Aorta (tissue), 5 donors: ENCODE data around the gene HEATR5A. TPM values are rescaled to one million over a fixed set of nuclear protein-coding genes. Genes with fewer than 3 reads are reported as not detected.
A peak's percentile ranks its signal among the peaks of the same experiment; 100 is the strongest.
"Not testable (repeated sequence)": the region's sequence is repeated elsewhere in the genome, so short reads cannot be mapped to it uniquely, and the experiment has no call there.

Source experiments
- ATAC-seq: fragments of 200-7000 bp; cut with Tn5 transposase; one replicate; pipeline ENCODE4 v1.9.1; 2022; ENCODE audit warnings: moderate library complexity; ENCODE audit not compliant: low FRiP score
- DNase-seq, 2 donors: peaks; one replicate each; pipeline ENCODE4 v3.0.0-alpha.2; 2020
- H3K27ac ChIP-seq, 2 donors: one replicate each; pipeline ENCODE4 v1.5.1; 2013; ENCODE audit warnings: low read length in 2 of 2, mild to moderate bottlenecking in 2 of 2, moderate library complexity in 2 of 2, control low read depth in 1 of 2, inconsistent platforms in 1 of 2, low read depth in 1 of 2
- H3K27me3 ChIP-seq, 2 donors: one replicate each; pipeline ENCODE4 v1.6.1; 2013; ENCODE audit warnings: control low read depth in 1 of 2, low read length in 1 of 2, mild to moderate bottlenecking in 1 of 2, moderate library complexity in 1 of 2; ENCODE audit not compliant: insufficient read depth in 2 of 2, control insufficient read depth in 1 of 2
- H3K36me3 ChIP-seq, 2 donors: one replicate each; pipeline ENCODE4 v1.6.1; 2013; ENCODE audit warnings: control low read depth in 1 of 2, low read length in 1 of 2, mild to moderate bottlenecking in 1 of 2; ENCODE audit not compliant: insufficient read depth in 2 of 2, control insufficient read depth in 1 of 2
- H3K4me1 ChIP-seq, 2 donors: one replicate each; pipeline ENCODE4 v1.6.1; 2013; ENCODE audit warnings: low read length in 2 of 2, control low read depth in 1 of 2, mild to moderate bottlenecking in 1 of 2, moderate library complexity in 1 of 2; ENCODE audit not compliant: insufficient read depth in 2 of 2, control insufficient read depth in 1 of 2
- H3K4me3 ChIP-seq, 2 donors: one replicate each; pipeline ENCODE4 v1.5.1; 2013; ENCODE audit warnings: low read length in 2 of 2, control low read depth in 1 of 2, mild to moderate bottlenecking in 1 of 2
- H3K9me3 ChIP-seq: one replicate; pipeline ENCODE4 v1.6.1; 2013; ENCODE audit warnings: mild to moderate bottlenecking, low read length; ENCODE audit not compliant: control insufficient read depth
- whole genome bisulfite sequencing, 2 donors: extraction: QIAGEN DNeasy Blood & Tissue Kit; methylation state at CpG; one replicate each; pipeline ENCODE4 v1.1.7; 2013; 5-methylcytosine and 5-hydroxymethylcytosine counted together
- intact Hi-C, 2 donors: fragments of 100-400 bp; cut with DNase I; formaldehyde crosslinking; loops; one replicate each; pipeline versions ENCODE4 v1.14.2 to v1.15.0; 2022
- long read RNA-seq, 2 donors: library from polyadenylated mRNA; unstranded; transcript quantifications; one replicate each; pipeline ENCODE4 v2.0.0, GENCODE V29; 2020 to 2021
- polyA plus RNA-seq, 2 donors: library from polyadenylated mRNA; stranded (reverse); fragments of 200-250 nt; gene quantifications; one replicate each; pipeline ENCODE4 v1.2.3, GENCODE V29; 2013
- total RNA-seq, 2 donors: library from RNA; stranded (reverse); fragmentation: NEBNext Ultra II Directional; extraction: Animal tissue kit (Norgen Biotek cat#: 25700); gene quantifications; one replicate each; pipeline ENCODE4 v1.2.1, GENCODE V29; 2021
- donor health status: healthy with polysubstance abuse.
- donor health status: Bipolar disorder and iron deficiency.
- donor health status: DM: no; HTN: no; CAD: no.
- donor health status: DM: no; HTN: no; CAD: no.
- donor health status: DM: yes; HTN: yes; CAD: no.

Gene HEATR5A
- total RNA-seq = 10 to 100 TPM; 41.3 to 53.0 TPM
- polyA plus RNA-seq = 1 to 10 TPM; 7.5 to 9.3 TPM
- long read RNA-seq, donor 1, partial matches to known transcripts = 17 of 24 reads
- long read RNA-seq, donor 1, other reads (novel, unspliced or antisense) = 6 of 24 reads
- long read RNA-seq, donor 2, full-length matches to known transcripts = 2 of 19 reads
- long read RNA-seq, donor 2, partial matches to known transcripts = 12 of 19 reads
- long read RNA-seq, donor 2, other reads (novel, unspliced or antisense) = 5 of 19 reads

DNA sequence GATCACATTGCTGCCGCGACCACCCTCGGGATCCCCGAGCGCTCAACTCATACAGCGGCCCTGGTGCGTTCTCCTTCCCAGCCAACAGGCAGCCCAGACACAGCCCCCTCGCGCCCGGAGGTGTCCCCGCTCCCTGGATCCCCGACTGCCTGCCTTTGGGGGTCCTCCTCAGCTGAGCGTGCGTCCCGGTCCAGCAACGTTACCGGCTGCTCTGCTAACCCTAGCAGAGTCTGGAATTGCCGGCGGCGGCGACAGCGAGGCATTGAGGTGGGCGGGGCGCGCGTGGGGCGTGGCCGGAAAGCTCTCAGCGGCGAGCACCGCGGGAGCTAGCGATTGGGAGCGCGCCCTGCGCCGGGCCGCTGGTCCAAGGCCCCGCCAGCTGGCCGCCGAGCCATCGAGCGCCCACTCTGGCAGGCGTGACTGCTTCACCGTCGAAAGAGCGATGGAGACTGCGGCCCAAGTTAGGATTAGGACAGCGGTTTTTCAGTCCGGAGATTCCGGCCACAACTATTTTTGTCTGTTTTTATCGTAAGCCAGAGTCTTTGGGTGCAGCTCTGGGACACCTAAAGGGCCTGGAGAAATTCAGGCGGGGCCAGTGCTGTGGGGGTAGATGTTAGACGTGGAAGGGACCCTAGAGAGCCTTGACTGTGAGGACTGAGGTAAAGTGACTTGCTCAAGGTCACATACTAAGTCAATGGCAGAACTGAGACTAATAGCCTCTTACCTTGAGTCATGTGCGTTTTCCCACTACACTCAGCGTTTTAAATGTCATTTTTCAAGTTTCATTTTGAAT is at the start of gene HEATR5A:
Gene HEATR5A, minus strand, starts transcription at position 232 of the 793 bp plus-strand sequence. CDS start 17,575 bp downstream, outside the sequence.
- Histone ChIP-seq H3K27ac (peak within 1 kb of the TSS; percentile 19 to 66), H3K4me1 (no peaks in the 10 kb centered on the region), H3K4me3 (peak within 1 kb of the TSS; percentile 82 to 91), H3K36me3 (no peaks in the 10 kb centered on the region), H3K27me3 (no peaks in the 10 kb centered on the region), H3K9me3 (no peaks in the 10 kb centered on the region)
- 2% methylated on average over 51 to 56 of the region's 56 CpGs for WGBS, 2 donors
- peak; percentile 97 to 99 for DNase-seq
- intact Hi-C loops = no loop called here
- ATAC-seq = peak; percentile 99

GRCh38 chr14:31466554-31466953 is 46.2 kb upstream of the HEATR5A start:
- DNase-seq = no peak
- Histone ChIP-seq H3K36me3 (no peaks in the 10 kb centered on the region), H3K4me3 (no peak overlapping the region), H3K27me3 (no peaks in the 10 kb centered on the region), H3K27ac (no peak overlapping the region), H3K4me1 (no peaks in the 10 kb centered on the region), H3K9me3 (no peaks in the 10 kb centered on the region)
- ATAC-seq = no peak
- WGBS, 2 donors = 88 to 89% methylated on average over 6 of the region's 6 CpGs
- intact Hi-C loops = no loop called here

DNA sequence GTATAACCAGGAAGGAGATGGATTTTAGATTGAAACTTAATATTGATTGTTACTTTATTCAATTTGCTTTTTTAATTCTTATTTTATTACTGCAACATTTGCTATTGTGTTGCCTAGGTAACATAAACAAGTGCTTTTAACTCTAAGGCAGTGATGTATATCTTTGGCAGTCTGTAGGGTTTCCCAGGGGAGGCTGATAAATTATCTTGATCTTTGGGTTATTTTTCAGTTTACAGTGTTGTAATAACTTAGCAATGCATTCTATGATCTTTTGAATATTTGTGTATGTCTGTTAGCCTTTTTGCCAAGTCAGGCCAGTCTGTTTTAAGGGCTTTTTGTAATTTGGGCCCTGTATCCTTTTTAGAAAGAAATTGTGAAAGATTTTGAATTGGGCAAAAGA is 44.8 kb upstream of the HEATR5A start:
- Histone ChIP-seq H3K9me3 (no peaks in the 10 kb centered on the region), H3K27ac (no peak overlapping the region), H3K27me3 (no peaks in the 10 kb centered on the region), H3K4me1 (no peaks in the 10 kb centered on the region), H3K36me3 (no peaks in the 10 kb centered on the region), H3K4me3 (no peak overlapping the region)
- DNase-seq (no peak), ATAC-seq (no peak)
- intact Hi-C loops = no loop called here

GRCh38 chr14:31462450-31462849 is 42.1 kb upstream of the HEATR5A start:
- WGBS, 2 donors = 80 to 82% methylated on average over 2 of the region's 2 CpGs
- H3K4me3 ChIP-seq = not testable (repeated sequence)

GRCh38 chr14:31461545-31461944 is 41.2 kb upstream of the HEATR5A start:
- ATAC-seq (no peak), DNase-seq (no peak)
- Histone ChIP-seq H3K9me3 (no peaks in the 10 kb centered on the region), H3K27ac (no peak overlapping the region), H3K4me1 (no peaks in the 10 kb centered on the region), H3K36me3 (no peaks in the 10 kb centered on the region), H3K27me3 (no peaks in the 10 kb centered on the region), H3K4me3 (no peak overlapping the region)
- 95 to 100% methylated on average over 3 of the region's 3 CpGs for WGBS, 2 donors
- intact Hi-C loops = no loop called here

More at GRCh38 chr14:31462450-31462849, 42.1 kb upstream of the HEATR5A start:
- H3K4me1 ChIP-seq, H3K27me3 ChIP-seq, DNase-seq, H3K36me3 ChIP-seq, ATAC-seq, H3K9me3 ChIP-seq, H3K27ac ChIP-seq, intact Hi-C loops: not testable (repeated sequence)

DNA sequence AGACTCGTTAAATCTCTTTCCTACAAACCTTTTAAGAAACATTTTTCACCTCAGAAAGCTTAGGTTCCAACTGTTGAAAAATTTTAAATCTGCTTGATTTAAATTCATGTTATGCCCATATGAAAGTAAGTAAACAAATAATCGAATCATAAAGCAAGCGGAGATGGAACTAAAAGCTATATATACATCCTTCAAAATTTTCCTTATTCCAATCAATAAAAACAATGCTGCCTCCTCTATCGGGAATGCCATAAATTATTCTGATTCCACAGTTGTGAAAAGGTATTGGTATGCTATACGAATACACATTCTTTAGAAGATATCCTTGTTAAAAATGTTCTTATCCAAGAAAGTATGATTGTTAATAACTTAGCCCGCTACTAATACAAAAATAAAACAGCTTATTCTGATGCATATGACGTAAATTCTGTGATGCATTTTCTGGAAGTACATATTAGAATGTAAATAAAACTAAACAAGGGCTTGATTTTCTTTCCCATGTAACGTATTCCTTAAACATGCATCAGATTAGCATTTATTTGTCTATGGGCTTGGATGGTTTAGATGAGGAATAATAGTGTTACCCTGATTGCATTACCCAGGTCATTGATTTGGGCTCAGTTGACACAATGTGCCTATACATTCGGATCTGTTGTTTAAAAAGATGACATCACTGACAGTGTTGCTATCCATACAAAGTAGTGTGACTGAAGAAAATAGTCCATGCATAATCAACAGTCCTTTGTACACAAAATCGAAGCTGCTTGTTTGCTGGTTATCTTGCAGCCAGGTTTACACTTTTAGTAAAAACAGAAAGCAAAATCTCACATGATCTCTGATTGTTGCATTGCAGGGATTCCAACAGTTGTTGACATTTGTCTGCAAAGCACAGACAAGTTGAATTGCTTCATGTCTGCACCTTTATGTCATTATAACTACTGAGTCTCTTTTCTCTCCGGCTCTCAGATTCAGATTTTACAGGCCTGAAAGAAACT is 37.6 kb upstream of the HEATR5A start:
- Histone ChIP-seq H3K27ac (no peak overlapping the region), H3K36me3 (no peaks in the 10 kb centered on the region), H3K9me3 (no peaks in the 10 kb centered on the region), H3K4me3 (peak overlapping the region; percentile 10 to 27), H3K27me3 (no peaks in the 10 kb centered on the region), H3K4me1 (no peaks in the 10 kb centered on the region)
- WGBS, 2 donors = 32 to 40% methylated on average over 11 of the region's 11 CpGs
- no peak for ATAC-seq
- DNase-seq = no peak
- intact Hi-C loops = loop anchor here in 1 of 2 donors (10.0 kb wide), 1 partner anchor 53 kb away; no protein-coding TSS in a partner anchor

GRCh38 chr14:31456841-31457664 is 36.7 kb upstream of the HEATR5A start, which contains the start of gene DTD2:
TSS of gene DTD2 (minus strand) at chr14:31457506. CDS start at chr14:31457393, 113 bp downstream.
- no peaks in the 10 kb centered on the region for H3K9me3 ChIP-seq
- H3K27me3 ChIP-seq = no peaks in the 10 kb centered on the region
- DNase-seq (peak; percentile 96 to 97), ATAC-seq (peak; percentile 100)
- 3 to 4% methylated on average over 62 to 70 of the region's 70 CpGs for WGBS, 2 donors
- no peaks in the 10 kb centered on the region for H3K36me3 ChIP-seq
- peak within 1 kb of the TSS; percentile 7 to 48 for H3K27ac ChIP-seq
- peak within 1 kb of the TSS; percentile 45 to 50 for H3K4me3 ChIP-seq
- intact Hi-C loops = loop anchor here in 1 of 2 donors (10.0 kb wide), 1 partner anchor 52 kb away; no protein-coding TSS in a partner anchor
- no peaks in the 10 kb centered on the region for H3K4me1 ChIP-seq
